HT1080 (cell line): ENCODE results near the gene CSMD2. TPM values are rescaled to one million over a fixed set of nuclear protein-coding genes. Genes with fewer than 3 reads are reported as not detected.

ENCODE experiments used
- DNase-seq: peaks from one replicate; pipeline ENCODE4 v3.0.0-alpha.2; 2015; ENCODE audit warnings: low read depth
- total RNA-seq: library from RNA; depleted of rRNA; stranded (reverse); fragments of >200 nt; shearing (Covaris generic); gene quantifications from 2 replicates; pipeline ENCODE4 v1.2.3, GENCODE V29; 2014

Gene CSMD2
- total RNA-seq, 1 experiment from 2014 or later, result 2.3 TPM

- DNase-seq, result no peak
Observed at GRCh38 chr1:33569331-33569730, 595.7 kb downstream of the CSMD2 start.

GRCh38 chr1:33563699-33564098, 601.3 kb downstream of the CSMD2 start:
- no peak for DNase-seq

GRCh38 chr1:33562563-33562962, 602.5 kb downstream of the CSMD2 start:
- DNase-seq, result no peak

- no peak for DNase-seq
Observed at GRCh38 chr1:33561576-33561975, 603.5 kb downstream of the CSMD2 start.

- DNase-seq, result peak; percentile 46
Observed at GRCh38 chr1:33560680-33561079, 604.4 kb downstream of the CSMD2 start.

GRCh38 chr1:33548721-33549120, 616.3 kb downstream of the CSMD2 start:
- DNase-seq, result no peak

GRCh38 chr1:33548319-33548718, 616.7 kb downstream of the CSMD2 start:
- DNase-seq, result no peak

GRCh38 chr1:33547576-33547975, 617.5 kb downstream of the CSMD2 start:
- DNase-seq, result no peak

GRCh38 chr1:33541966-33542365, 623.1 kb downstream of the CSMD2 start:
- DNase-seq, result no peak

GRCh38 chr1:33537885-33538284, 627.1 kb downstream of the CSMD2 start:
- no peak for DNase-seq

GRCh38 chr1:33535334-33535733, 629.7 kb downstream of the CSMD2 start:
- DNase-seq, result no peak

GRCh38 chr1:33532936-33533335, 632.1 kb downstream of the CSMD2 start:
- no peak for DNase-seq

GRCh38 chr1:33532250-33532649, 632.8 kb downstream of the CSMD2 start:
- DNase-seq, result no peak

GRCh38 chr1:33529957-33530356, 635.1 kb downstream of the CSMD2 start:
- no peak for DNase-seq

- no peak for DNase-seq
Observed at GRCh38 chr1:33527934-33528333, 637.1 kb downstream of the CSMD2 start.

GRCh38 chr1:33524586-33524985, 640.4 kb downstream of the CSMD2 start:
- DNase-seq, result no peak

- no peak for DNase-seq
Observed at GRCh38 chr1:33519240-33519884, 645.7 kb downstream of the CSMD2 start.

- peak; percentile 15 for DNase-seq
Observed at GRCh38 chr1:33517596-33518250, 647.3 kb downstream of the CSMD2 start.

- peak; percentile 12 for DNase-seq
Observed at GRCh38 chr1:33516891-33517567, 648.0 kb downstream of the CSMD2 start.

GRCh38 chr1:33516428-33516827, 648.6 kb downstream of the CSMD2 start:
- peak; percentile 26 for DNase-seq

GRCh38 chr1:33515607-33516006, 649.4 kb downstream of the CSMD2 start:
- DNase-seq, result no peak

- no peak for DNase-seq
Observed at GRCh38 chr1:33515112-33515511, 649.9 kb downstream of the CSMD2 start.
